AG04449 (cell line): ENCODE measurements around the gene FILIP1L.

Source experiments
- CTCF ChIA-PET: fragments of 350-600 bp; formaldehyde crosslinking; extraction: SDS; loops from one replicate; lab custom pipeline; 2021; ENCODE audit warnings: antibody characterized with exemption; lab: Yijun Ruan, JAX
- POLR2A ChIA-PET: fragments of 400-600, 350-600 bp; formaldehyde crosslinking; extraction: SDS; loops from one replicate; lab custom pipeline; 2020; ENCODE audit warnings: antibody characterized with exemption, inconsistent platforms; lab: Yijun Ruan, JAX
- DNase-seq: peaks from one replicate; pipeline ENCODE4 v3.0.0-alpha.2; 2010; ENCODE audit warnings: low read depth, low spot score
- H3K4me3 ChIP-seq: 2 replicates; pipeline ENCODE4 v1.5.1; 2011; ENCODE audit warnings: low read depth, mild to moderate bottlenecking, control low read depth, low read length
- TF ChIP-seq, protein P1 (sequence below): IDR thresholded peaks from one replicate; pipeline ENCODE4 v1.5.1; 2011; ENCODE audit warnings: mild to moderate bottlenecking, moderate library complexity, low read length, control low read depth, inconsistent platforms; ENCODE audit not compliant: insufficient read depth; ENCODE audit errors: missing control alignments

Gene FILIP1L

GRCh38 chr3:100110162-100110561, 4.1 kb downstream of the FILIP1L start:
- H3K4me3 ChIP-seq, result no peak overlapping the region
- POLR2A ChIA-PET, result no interaction called here
- CTCF ChIA-PET, result interaction anchor here (0.7 to 1.6 kb wide), 3 partner anchors 15 to 19 kb away, joined by 3 to 5 read pairs (median 3); no protein-coding TSS in a partner anchor
- TF ChIP-seq, protein P1, sequence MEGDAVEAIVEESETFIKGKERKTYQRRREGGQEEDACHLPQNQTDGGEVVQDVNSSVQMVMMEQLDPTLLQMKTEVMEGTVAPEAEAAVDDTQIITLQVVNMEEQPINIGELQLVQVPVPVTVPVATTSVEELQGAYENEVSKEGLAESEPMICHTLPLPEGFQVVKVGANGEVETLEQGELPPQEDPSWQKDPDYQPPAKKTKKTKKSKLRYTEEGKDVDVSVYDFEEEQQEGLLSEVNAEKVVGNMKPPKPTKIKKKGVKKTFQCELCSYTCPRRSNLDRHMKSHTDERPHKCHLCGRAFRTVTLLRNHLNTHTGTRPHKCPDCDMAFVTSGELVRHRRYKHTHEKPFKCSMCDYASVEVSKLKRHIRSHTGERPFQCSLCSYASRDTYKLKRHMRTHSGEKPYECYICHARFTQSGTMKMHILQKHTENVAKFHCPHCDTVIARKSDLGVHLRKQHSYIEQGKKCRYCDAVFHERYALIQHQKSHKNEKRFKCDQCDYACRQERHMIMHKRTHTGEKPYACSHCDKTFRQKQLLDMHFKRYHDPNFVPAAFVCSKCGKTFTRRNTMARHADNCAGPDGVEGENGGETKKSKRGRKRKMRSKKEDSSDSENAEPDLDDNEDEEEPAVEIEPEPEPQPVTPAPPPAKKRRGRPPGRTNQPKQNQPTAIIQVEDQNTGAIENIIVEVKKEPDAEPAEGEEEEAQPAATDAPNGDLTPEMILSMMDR, result no peak
- no peak for DNase-seq

- CTCF ChIA-PET, result no interaction called here
- TF ChIP-seq, protein P1, result no peak
- POLR2A ChIA-PET, result no interaction called here
- no peak for DNase-seq
- H3K4me3 ChIP-seq, result no peak overlapping the region
Measured at GRCh38 chr3:100108464-100109079, 5.7 kb downstream of the FILIP1L start.

- POLR2A ChIA-PET, result no interaction called here
- no peak for DNase-seq
- CTCF ChIA-PET, result interaction anchor here (0.8 to 3.4 kb wide), 4 partner anchors 17 to 274 kb away, joined by 3 to 16 read pairs (median 3); no protein-coding TSS in a partner anchor
- no peak overlapping the region for H3K4me3 ChIP-seq
- TF ChIP-seq, protein P1, result no peak
Measured at GRCh38 chr3:100107221-100107814, 7.0 kb downstream of the FILIP1L start.

GRCh38 chr3:100106531-100107141, 7.7 kb downstream of the FILIP1L start:
- POLR2A ChIA-PET, result no interaction called here
- DNase-seq, result no peak

GRCh38 chr3:100106094-100106493, 8.2 kb downstream of the FILIP1L start:
- ChIA-PET POLR2A (no interaction called here), CTCF (interaction anchor here (0.7 to 3.4 kb wide), 5 partner anchors 16 to 273 kb away, joined by 3 to 16 read pairs (median 3); no protein-coding TSS in a partner anchor)
- DNase-seq, result no peak
- TF ChIP-seq, protein P1, result no peak
- H3K4me3 ChIP-seq, result no peak overlapping the region

More at GRCh38 chr3:100106531-100107141, 7.7 kb downstream of the FILIP1L start:
- TF ChIP-seq, protein P1, result no peak
- H3K4me3 ChIP-seq, result no peak overlapping the region
- CTCF ChIA-PET, result interaction anchor here (0.7 to 3.4 kb wide), 5 partner anchors 17 to 274 kb away, joined by 3 to 16 read pairs (median 3); no protein-coding TSS in a partner anchor

DNA sequence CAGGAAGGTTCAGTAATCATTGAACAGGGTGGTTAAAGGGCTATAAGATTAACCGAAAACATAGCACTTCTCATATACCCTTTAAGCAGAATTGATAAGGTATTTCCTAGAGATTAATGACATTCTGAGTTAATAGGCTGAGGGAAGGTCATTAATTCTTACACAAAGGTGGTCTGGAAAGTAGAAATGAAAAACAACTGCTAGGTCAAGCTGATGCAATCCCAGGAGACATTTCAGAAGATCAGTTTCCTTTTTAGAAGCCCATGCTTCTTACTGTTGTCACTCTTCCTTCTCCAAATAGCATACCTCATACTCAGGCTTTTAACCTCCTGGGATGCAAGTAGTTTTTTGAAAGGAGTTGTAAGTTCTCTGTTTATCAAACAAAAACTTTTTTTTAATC, 8.8 kb downstream of the FILIP1L start:
- no peak overlapping the region for H3K4me3 ChIP-seq
- CTCF ChIA-PET, result interaction anchor here (0.9 to 3.4 kb wide), 5 partner anchors 16 to 263 kb away, joined by 3 to 16 read pairs (median 3); no protein-coding TSS in a partner anchor
- POLR2A ChIA-PET, result no interaction called here
- no peak for DNase-seq
- TF ChIP-seq, protein P1, result no peak
